ENCODE results near the gene TMEM220.

TMEM220 gene

GRCh38 chr17:10668775-10669174 lies 61.0 kb downstream of the TMEM220 start:
- DNase-seq (ENCODE audit: low read depth), result peak; percentile 10
- no peak for TF ChIP-seq CTCF (IDR thresholded peaks at IDR 0.05; ENCODE audit: low read length, missing control alignments)
- H3K4me3 ChIP-seq (replicated peaks; ENCODE audit: low read depth, low read length), result no peak overlapping the region

- no peak for TF ChIP-seq CTCF (IDR thresholded peaks at IDR 0.05; ENCODE audit: low read length, missing control alignments)
- DNase-seq (ENCODE audit: low read depth), result no peak
- H3K4me3 ChIP-seq (replicated peaks; ENCODE audit: low read depth, low read length), result no peak overlapping the region
These were observed 62.9 kb downstream of the TMEM220 start for GRCh38 chr17:10666906-10667305.

- DNase-seq (ENCODE audit: low read depth), result no peak
- no peak overlapping the region for H3K4me3 ChIP-seq (replicated peaks; ENCODE audit: low read depth, low read length)
- no peak for TF ChIP-seq CTCF (IDR thresholded peaks at IDR 0.05; ENCODE audit: low read length, missing control alignments)
These were observed 65.3 kb downstream of the TMEM220 start for GRCh38 chr17:10664571-10664970.
